SHP77 treated with DMSO at 0.1 percent for 48 hours (cell line): ENCODE data around the gene EXOC6.
"Not testable (repeated sequence)": the region's sequence is repeated elsewhere in the genome, so short reads cannot be mapped to it uniquely, and the experiment has no call there.

Source experiments
- DNase-seq: peaks from one replicate; lab custom pipeline; 2025; lab: John Stamatoyannopoulos, UW

Gene EXOC6

GRCh38 chr10:93079663-93080349, 231.5 kb downstream of the EXOC6 start:
- no peak for DNase-seq

- DNase-seq, result peak; percentile 10
Measured at GRCh38 chr10:93080350-93081046, 232.2 kb downstream of the EXOC6 start.

GRCh38 chr10:93081318-93081717, 233.0 kb downstream of the EXOC6 start:
- DNase-seq, result no peak

- DNase-seq, result no peak
Measured at GRCh38 chr10:93081834-93082233, 233.5 kb downstream of the EXOC6 start.

- DNase-seq, result no peak
Measured at GRCh38 chr10:93083743-93084539, 235.6 kb downstream of the EXOC6 start.

GRCh38 chr10:93085272-93085859, 237.0 kb downstream of the EXOC6 start:
- no peak for DNase-seq

- DNase-seq, result no peak
Measured at GRCh38 chr10:93086289-93086688, 238.0 kb downstream of the EXOC6 start.

GRCh38 chr10:93087846-93088245, 239.5 kb downstream of the EXOC6 start:
- no peak for DNase-seq

GRCh38 chr10:93088466-93088865, 240.1 kb downstream of the EXOC6 start:
- DNase-seq, result no peak

- DNase-seq, result no peak
Measured at GRCh38 chr10:93090619-93091018, 242.3 kb downstream of the EXOC6 start.

- DNase-seq, result no peak
Measured at GRCh38 chr10:93091960-93092359, 243.6 kb downstream of the EXOC6 start.

- DNase-seq, result no peak
Measured at GRCh38 chr10:93095225-93095624, 246.9 kb downstream of the EXOC6 start.

GRCh38 chr10:93096901-93097300, 248.6 kb downstream of the EXOC6 start:
- peak; percentile 12 for DNase-seq

GRCh38 chr10:93097386-93097785, 249.1 kb downstream of the EXOC6 start:
- DNase-seq, result no peak

- no peak for DNase-seq
Measured at GRCh38 chr10:93098816-93099215, 250.5 kb downstream of the EXOC6 start.

- no peak for DNase-seq
Measured at GRCh38 chr10:93099670-93100069, 251.3 kb downstream of the EXOC6 start.

GRCh38 chr10:93101148-93101547, 252.8 kb downstream of the EXOC6 start:
- not testable (repeated sequence) for DNase-seq

GRCh38 chr10:93103953-93104352, 255.6 kb downstream of the EXOC6 start:
- DNase-seq, result no peak

- peak; percentile 66 for DNase-seq
Measured at GRCh38 chr10:93106631-93107072, 258.3 kb downstream of the EXOC6 start.
